Trophoblast cell (in vitro differentiated cells and primary cell): ENCODE measurements around the gene WDPCP.

Experiments
- DNase-seq, 2 donors: peaks; one replicate each; pipeline ENCODE4 v3.0.0-alpha.2; 2016
- H2AFZ ChIP-seq: 2 replicates; pipeline ENCODE4 v1.6.1; 2013; ENCODE audit warnings: low read length, moderate library complexity, mild to moderate bottlenecking; ENCODE audit not compliant: insufficient read depth, poor library complexity
- H2AK5ac ChIP-seq: 2 replicates; pipeline ENCODE4 v1.6.1; 2013; ENCODE audit warnings: mild to moderate bottlenecking, low read length
- H2BK120ac ChIP-seq: 2 replicates; pipeline ENCODE4 v1.6.1; 2013; ENCODE audit warnings: low read length, mild to moderate bottlenecking, moderate library complexity; ENCODE audit not compliant: insufficient read depth, poor library complexity
- H2BK12ac ChIP-seq: 2 replicates; pipeline ENCODE4 v1.6.1; 2013; ENCODE audit warnings: mild to moderate bottlenecking, low read length, moderate library complexity
- H2BK5ac ChIP-seq: 2 replicates; pipeline ENCODE4 v1.6.1; 2013; ENCODE audit warnings: low read length, low read depth, moderate library complexity, mild to moderate bottlenecking; ENCODE audit not compliant: poor library complexity
- H3K14ac ChIP-seq: 2 replicates; pipeline ENCODE4 v1.6.1; 2013; ENCODE audit warnings: mild to moderate bottlenecking, low read length
- H3K18ac ChIP-seq: 2 replicates; pipeline ENCODE4 v1.6.1; 2013; ENCODE audit warnings: mild to moderate bottlenecking, low read length
- H3K23ac ChIP-seq: 2 replicates; pipeline ENCODE4 v1.6.1; 2013; ENCODE audit warnings: low read length
- H3K27ac ChIP-seq: 2 replicates; pipeline ENCODE4 v1.5.1; 2013; ENCODE audit warnings: low read depth, mild to moderate bottlenecking, inconsistent platforms, low read length, moderate library complexity
- H3K27me3 ChIP-seq: 2 replicates; pipeline ENCODE4 v1.6.1; 2013; ENCODE audit warnings: inconsistent platforms, mild to moderate bottlenecking, low read length, moderate library complexity; ENCODE audit not compliant: insufficient read depth
- H3K36me3 ChIP-seq, 2 experiments: 1 replicate in 1 of 2; 2 replicates in 1 of 2; pipeline ENCODE4 v1.6.1; 2013; ENCODE audit warnings: low read length in 2 of 2, mild to moderate bottlenecking in 2 of 2, moderate library complexity in 1 of 2; ENCODE audit not compliant: insufficient read depth in 2 of 2, control insufficient read depth in 1 of 2
- H3K4ac ChIP-seq: 2 replicates; pipeline ENCODE4 v1.6.1; 2013; ENCODE audit warnings: low read depth, mild to moderate bottlenecking, low read length, moderate library complexity
- H3K4me1 ChIP-seq, 2 experiments: 1 replicate in 1 of 2; 2 replicates in 1 of 2; pipeline ENCODE4 v1.6.1; 2013; ENCODE audit warnings: low read length in 2 of 2, mild to moderate bottlenecking in 2 of 2, moderate library complexity in 1 of 2; ENCODE audit not compliant: insufficient read depth in 2 of 2, control insufficient read depth in 1 of 2
- H3K4me2 ChIP-seq: 2 replicates; pipeline ENCODE4 v1.6.1; 2013; ENCODE audit warnings: inconsistent platforms, mild to moderate bottlenecking, low read length, moderate library complexity
- H3K4me3 ChIP-seq: 2 replicates; pipeline ENCODE4 v1.5.1; 2013; ENCODE audit warnings: mild to moderate bottlenecking, low read depth, low read length, inconsistent platforms
- H3K79me1 ChIP-seq: one replicate; pipeline ENCODE4 v1.6.1; 2013; ENCODE audit warnings: low read length
- H3K79me2 ChIP-seq: 2 replicates; pipeline ENCODE4 v1.6.1; 2013; ENCODE audit warnings: low read length, mild to moderate bottlenecking; ENCODE audit not compliant: control insufficient read depth, insufficient read depth, poor library complexity
- H3K9ac ChIP-seq: 2 replicates; pipeline ENCODE4 v1.6.1; 2013; ENCODE audit warnings: mild to moderate bottlenecking, low read length
- H3K9me3 ChIP-seq: 2 replicates; pipeline ENCODE4 v1.6.1; 2013; ENCODE audit warnings: low read depth, mild to moderate bottlenecking, control low read depth, inconsistent platforms, low read length; ENCODE audit not compliant: insufficient read depth
- H4K12ac ChIP-seq: 2 replicates; pipeline ENCODE4 v1.6.1; 2013; ENCODE audit warnings: low read depth, mild to moderate bottlenecking, low read length, moderate library complexity
- H4K8ac ChIP-seq: 2 replicates; pipeline ENCODE4 v1.6.1; 2013; ENCODE audit warnings: low read depth, mild to moderate bottlenecking, low read length, moderate library complexity
- H4K91ac ChIP-seq: one replicate; pipeline ENCODE4 v1.6.1; 2013; ENCODE audit warnings: low read depth, mild to moderate bottlenecking, low read length, moderate library complexity
- WGBS: extraction: QIAGEN DNeasy Blood & Tissue Kit; methylation state at CpG from one replicate; pipeline ENCODE4 v1.1.7; 2013; ENCODE audit warnings: missing lambda C conversion rate; ENCODE audit not compliant: insufficient read length, insufficient coverage; ENCODE audit errors: extremely low coverage; 5-methylcytosine and 5-hydroxymethylcytosine counted together

The WDPCP gene

GRCh38 chr2:63525905-63526304 is 62.4 kb downstream of the WDPCP start:
- WGBS = no CpG with 5 or more reads among the region's 3 CpGs
- H3K4ac ChIP-seq = no peak overlapping the region
- no peak for DNase-seq

GRCh38 chr2:63522950-63523349 is 65.3 kb downstream of the WDPCP start:
- H3K9me3 ChIP-seq = no peaks in the 10 kb centered on the region
- no peak overlapping the region for H4K8ac ChIP-seq
- no peaks in the 10 kb centered on the region for H3K79me1 ChIP-seq
- no peak overlapping the region for H3K4ac ChIP-seq
- no peak overlapping the region for H3K4me3 ChIP-seq
- H3K14ac ChIP-seq = no peak overlapping the region
- H3K4me1 ChIP-seq = no peaks in the 10 kb centered on the region
- no peak overlapping the region for H4K12ac ChIP-seq
- H3K23ac ChIP-seq = no peak overlapping the region
- no peaks in the 10 kb centered on the region for H3K36me3 ChIP-seq
- H3K27me3 ChIP-seq = no peaks in the 10 kb centered on the region
- no peak for DNase-seq
- no peak overlapping the region for H4K91ac ChIP-seq
- WGBS = no CpG with 5 or more reads among the region's 1 CpG
- H3K79me2 ChIP-seq = no peaks in the 10 kb centered on the region
- no peak overlapping the region for H3K9ac ChIP-seq
- H3K27ac ChIP-seq = no peak overlapping the region
- no peak overlapping the region for H2BK120ac ChIP-seq
- H3K18ac ChIP-seq = no peak overlapping the region
- H2AFZ ChIP-seq = no peak overlapping the region
- no peak overlapping the region for H2BK12ac ChIP-seq
- H3K4me2 ChIP-seq = no peak overlapping the region
- H2AK5ac ChIP-seq = no peak overlapping the region
- H2BK5ac ChIP-seq = no peak overlapping the region

More at GRCh38 chr2:63525905-63526304, 62.4 kb downstream of the WDPCP start:
- no peak overlapping the region for H3K23ac ChIP-seq
- no peaks in the 10 kb centered on the region for H3K79me2 ChIP-seq
- no peak overlapping the region for H2AFZ ChIP-seq
- H3K4me3 ChIP-seq = no peak overlapping the region
- no peak overlapping the region for H3K4me2 ChIP-seq
- H2BK12ac ChIP-seq = no peak overlapping the region
- no peaks in the 10 kb centered on the region for H3K36me3 ChIP-seq
- no peaks in the 10 kb centered on the region for H3K4me1 ChIP-seq
- no peak overlapping the region for H2BK120ac ChIP-seq
- no peak overlapping the region for H4K91ac ChIP-seq
- H3K27me3 ChIP-seq = no peaks in the 10 kb centered on the region
- H2BK5ac ChIP-seq = no peak overlapping the region
- H3K18ac ChIP-seq = no peak overlapping the region
- no peak overlapping the region for H3K9ac ChIP-seq
- no peak overlapping the region for H3K14ac ChIP-seq
- H2AK5ac ChIP-seq = no peak overlapping the region
- H4K12ac ChIP-seq = no peak overlapping the region
- H3K79me1 ChIP-seq = no peaks in the 10 kb centered on the region
- H4K8ac ChIP-seq = no peak overlapping the region
- no peak overlapping the region for H3K27ac ChIP-seq
- peaks cover 3% of the 10 kb centered on the region for H3K9me3 ChIP-seq

- Histone ChIP-seq H3K4me1 (no peaks in the 10 kb centered on the region), H4K12ac (no peak overlapping the region), H2BK12ac (no peak overlapping the region), H3K23ac (no peak overlapping the region), H3K4me2 (no peak overlapping the region), H3K4me3 (no peak overlapping the region), H3K27me3 (no peaks in the 10 kb centered on the region), H3K79me2 (no peaks in the 10 kb centered on the region), H3K27ac (no peak overlapping the region), H3K9me3 (no peaks in the 10 kb centered on the region), H3K36me3 (no peaks in the 10 kb centered on the region), H3K9ac (no peak overlapping the region), H4K91ac (no peak overlapping the region), H4K8ac (no peak overlapping the region), H2AFZ (no peak overlapping the region), H3K79me1 (no peaks in the 10 kb centered on the region), H2BK5ac (no peak overlapping the region), H3K14ac (no peak overlapping the region), H3K4ac (no peak overlapping the region), H3K18ac (no peak overlapping the region), H2BK120ac (no peak overlapping the region), H2AK5ac (no peak overlapping the region)
- WGBS = no CpG with 5 or more reads among the region's 1 CpG
- no peak for DNase-seq
Observed at GRCh38 chr2:63520793-63521192, 67.5 kb downstream of the WDPCP start.

GRCh38 chr2:63514781-63515180 is 73.5 kb downstream of the WDPCP start:
- no peak overlapping the region for H3K14ac ChIP-seq
- no peak overlapping the region for H4K12ac ChIP-seq
- no peak overlapping the region for H2BK5ac ChIP-seq
- H3K9me3 ChIP-seq = no peaks in the 10 kb centered on the region
- no peak overlapping the region for H3K4me2 ChIP-seq
- no peak overlapping the region for H3K4me3 ChIP-seq
- no peaks in the 10 kb centered on the region for H3K79me1 ChIP-seq
- no peak for DNase-seq
- H2AFZ ChIP-seq = no peak overlapping the region
- H3K9ac ChIP-seq = no peak overlapping the region
- H4K91ac ChIP-seq = no peak overlapping the region
- H3K79me2 ChIP-seq = no peaks in the 10 kb centered on the region
- no peak overlapping the region for H2BK120ac ChIP-seq
- no peaks in the 10 kb centered on the region for H3K4me1 ChIP-seq
- no peaks in the 10 kb centered on the region for H3K36me3 ChIP-seq
- H3K4ac ChIP-seq = no peak overlapping the region
- no peaks in the 10 kb centered on the region for H3K27me3 ChIP-seq
- no peak overlapping the region for H2AK5ac ChIP-seq
- no peak overlapping the region for H4K8ac ChIP-seq
- no peak overlapping the region for H3K18ac ChIP-seq
- no peak overlapping the region for H3K23ac ChIP-seq
- H3K27ac ChIP-seq = no peak overlapping the region
- H2BK12ac ChIP-seq = no peak overlapping the region
